Measurements from ENCODE around the gene RNU6-1.
A peak's percentile ranks its signal among the peaks of the same experiment; 100 is the strongest.

RNU6-1 gene

DNA sequence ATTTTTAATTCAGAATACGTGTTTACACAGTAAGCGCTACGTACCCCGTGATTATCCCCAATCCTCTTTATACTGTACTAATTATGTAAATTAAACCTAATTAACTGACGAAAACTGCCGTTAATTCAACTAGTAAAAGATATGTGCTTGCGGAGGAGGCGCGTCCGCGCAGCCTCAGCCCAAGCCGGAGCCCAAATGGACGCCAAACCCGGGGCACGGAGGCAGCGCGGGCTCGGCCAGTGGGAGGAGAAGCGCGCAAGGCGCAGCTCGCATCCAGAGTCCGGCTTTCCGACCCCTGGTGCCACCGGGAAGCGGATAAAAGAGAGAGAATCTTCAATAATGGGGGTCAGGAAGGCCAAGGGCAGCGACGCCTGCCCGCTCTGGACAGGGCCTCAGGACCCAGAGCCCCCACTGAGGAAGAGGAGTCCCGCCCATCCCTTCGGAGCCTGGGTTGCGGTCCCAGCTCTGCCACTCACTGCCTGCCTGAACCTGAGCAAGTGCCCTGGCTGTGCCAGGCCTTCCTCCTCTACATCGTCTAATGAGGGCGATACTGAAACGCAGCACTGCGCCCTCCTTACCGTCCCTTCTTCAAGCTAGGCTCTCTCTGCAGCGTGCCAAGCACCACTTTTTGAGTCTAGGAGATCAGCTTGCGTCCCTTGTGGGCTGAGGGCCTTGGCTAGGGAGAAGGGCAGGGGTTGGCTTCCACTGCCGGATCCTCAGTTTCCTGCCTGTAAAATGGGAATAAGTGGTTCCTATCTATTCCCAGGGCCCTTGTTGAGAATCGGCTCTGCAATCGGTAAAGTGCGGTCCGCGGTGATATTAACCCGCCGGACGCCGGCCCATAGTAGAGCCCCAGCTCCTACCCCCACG is 19.5 kb downstream of the RNU6-1 start:
- DNase-seq: no peak

DNA sequence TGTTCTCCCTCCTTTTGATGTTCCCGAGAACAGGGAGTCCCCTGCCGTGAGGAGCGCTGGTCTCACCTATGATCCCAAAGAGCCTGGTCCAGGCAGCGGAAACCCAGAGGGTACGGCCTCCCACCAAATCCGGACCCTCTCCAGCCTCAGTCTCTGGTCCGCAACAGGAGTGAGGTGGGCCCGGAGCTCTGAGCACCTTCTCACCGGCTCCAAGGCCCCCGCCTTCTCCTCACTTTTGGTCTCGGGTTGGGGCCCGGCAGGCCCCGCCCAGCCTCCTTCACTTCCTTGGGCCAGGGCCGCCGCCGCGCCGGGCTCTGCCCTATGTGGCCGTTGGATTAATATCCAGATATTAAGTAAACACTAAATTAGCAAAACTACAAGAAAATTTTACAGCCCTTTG is 20.2 kb downstream of the RNU6-1 start:
- no peak for DNase-seq

DNA sequence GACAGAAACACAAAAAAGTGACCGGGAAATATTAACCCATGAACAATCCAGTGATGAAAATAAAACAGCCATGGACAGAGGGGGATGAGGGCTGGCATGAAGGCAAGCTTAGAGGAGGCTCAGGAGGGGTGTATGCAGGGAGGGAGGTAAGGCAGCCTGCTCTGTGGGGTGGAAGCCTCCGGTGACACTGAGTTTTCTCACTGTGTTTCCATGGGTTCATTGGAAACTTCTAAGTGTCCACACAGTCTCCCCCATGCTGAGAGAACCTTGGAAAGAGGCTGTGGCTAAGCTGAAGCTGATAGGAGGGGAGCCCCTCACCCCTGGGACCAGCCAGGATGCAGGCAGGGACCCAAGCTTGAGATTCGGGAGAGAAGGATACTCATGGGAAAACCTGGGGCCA is 21.4 kb downstream of the RNU6-1 start:
- no peak for DNase-seq

DNA sequence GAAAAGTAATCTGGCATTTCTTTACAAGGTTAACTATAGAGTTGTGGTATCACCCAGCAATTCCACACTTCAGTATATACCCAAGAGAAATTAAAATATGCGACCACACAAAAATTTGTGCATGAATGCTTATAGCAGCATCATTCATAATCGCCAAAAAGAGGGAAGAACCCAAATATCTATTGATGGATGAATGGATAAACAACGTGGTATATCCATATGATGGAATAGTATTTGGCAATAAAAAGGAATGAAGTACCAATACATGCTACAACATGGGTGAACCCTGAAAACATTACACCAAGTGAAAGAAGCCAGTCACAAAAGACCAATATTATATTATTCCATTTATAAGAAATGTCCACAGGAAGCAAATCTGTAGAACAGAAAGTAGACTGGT is 23.2 kb downstream of the RNU6-1 start:
- no peak for DNase-seq

DNA sequence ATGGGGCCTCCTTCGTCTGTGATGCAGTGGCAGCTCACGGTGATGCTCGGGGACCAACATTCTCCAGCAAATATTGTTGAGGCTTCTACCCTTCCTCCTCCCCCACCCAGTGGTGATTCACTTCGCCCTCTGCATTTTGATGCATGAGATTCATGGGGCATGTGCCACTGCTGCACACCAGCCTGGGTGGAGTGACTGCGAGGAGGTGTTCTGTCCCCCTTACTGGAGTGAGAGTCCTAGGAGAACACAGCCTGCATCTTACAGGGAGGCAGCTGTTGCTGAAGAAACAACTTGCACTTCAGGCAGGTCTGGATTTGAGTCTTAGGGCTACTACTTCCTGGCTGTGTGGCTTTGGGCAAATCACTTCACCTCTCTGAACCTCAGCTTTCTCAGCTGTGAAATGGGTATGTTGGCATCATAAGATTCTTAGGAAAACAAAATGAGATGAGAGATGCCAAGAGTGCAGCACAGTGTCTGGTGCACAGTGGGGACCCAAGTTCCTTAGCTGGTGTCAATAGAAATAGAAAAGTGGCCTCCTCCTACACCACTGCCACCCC is 24.7 kb downstream of the RNU6-1 start:
- DNase-seq: no peak

DNA sequence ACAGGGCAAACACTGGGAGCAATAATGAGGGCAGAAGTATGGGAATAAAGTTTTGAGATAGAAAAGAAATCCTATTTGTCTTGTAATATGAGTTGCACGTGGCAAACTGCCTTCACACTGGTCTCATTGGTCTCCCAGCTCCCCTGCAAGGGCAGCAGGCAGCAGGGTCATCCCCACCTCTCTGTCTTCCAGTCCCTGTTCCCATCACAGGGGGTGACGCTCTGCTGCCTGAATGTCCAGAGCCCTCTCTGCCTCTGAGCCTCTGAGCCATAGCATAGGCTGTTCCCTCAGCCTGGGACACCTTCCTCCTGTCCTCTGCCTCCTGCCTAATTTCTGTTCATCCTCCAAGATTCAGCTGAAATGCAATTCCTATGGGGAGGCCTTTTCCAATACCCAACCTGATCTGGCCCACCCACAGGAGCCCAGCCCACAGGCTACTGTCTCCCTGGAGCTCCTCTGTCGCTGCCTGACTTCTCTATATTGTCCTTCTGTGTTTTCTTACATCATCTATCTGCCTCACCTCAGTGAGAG is 26.7 kb downstream of the RNU6-1 start:
- no peak for DNase-seq

DNA sequence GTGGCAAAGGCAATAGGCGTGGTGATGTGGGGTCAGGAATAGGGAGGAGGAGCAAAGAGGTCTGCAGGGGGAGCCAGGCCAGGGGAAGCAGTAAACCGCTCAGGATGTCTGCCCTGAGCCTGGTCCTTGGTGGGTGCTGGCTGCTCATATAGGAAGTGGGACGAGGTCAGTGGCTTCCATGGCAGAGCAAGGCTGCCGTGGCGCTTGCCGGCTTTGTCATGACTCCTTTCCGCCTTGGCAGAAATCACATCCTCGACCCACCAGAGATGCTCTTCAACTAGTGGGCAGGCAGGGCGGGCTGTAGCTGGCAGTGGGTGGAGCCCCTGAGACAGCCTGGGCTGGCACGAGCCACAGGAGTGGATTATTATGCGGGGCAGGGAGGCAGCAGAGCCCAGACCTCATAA is 27.6 kb downstream of the RNU6-1 start:
- no peak for DNase-seq

DNA sequence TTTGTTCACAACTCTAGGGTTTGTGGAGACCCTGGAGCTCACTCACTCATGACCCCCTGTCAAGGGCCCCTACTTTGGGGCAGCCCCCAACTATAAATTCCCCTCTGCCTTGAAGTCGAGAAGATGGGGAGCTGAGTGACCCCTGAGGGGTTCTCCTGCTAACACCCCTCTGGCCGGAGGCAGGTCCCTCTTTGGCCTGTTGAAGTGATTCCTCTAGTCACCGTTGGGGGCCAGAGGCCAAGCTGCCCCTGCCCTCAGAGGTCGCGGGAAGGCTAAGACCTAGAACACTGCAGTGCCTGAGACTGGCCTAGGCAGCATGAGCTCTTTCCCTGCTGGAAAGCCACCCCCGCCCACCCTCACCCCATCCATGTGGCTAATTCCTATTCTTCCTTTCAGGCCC is 30.0 kb downstream of the RNU6-1 start:
- no peak for DNase-seq

DNA sequence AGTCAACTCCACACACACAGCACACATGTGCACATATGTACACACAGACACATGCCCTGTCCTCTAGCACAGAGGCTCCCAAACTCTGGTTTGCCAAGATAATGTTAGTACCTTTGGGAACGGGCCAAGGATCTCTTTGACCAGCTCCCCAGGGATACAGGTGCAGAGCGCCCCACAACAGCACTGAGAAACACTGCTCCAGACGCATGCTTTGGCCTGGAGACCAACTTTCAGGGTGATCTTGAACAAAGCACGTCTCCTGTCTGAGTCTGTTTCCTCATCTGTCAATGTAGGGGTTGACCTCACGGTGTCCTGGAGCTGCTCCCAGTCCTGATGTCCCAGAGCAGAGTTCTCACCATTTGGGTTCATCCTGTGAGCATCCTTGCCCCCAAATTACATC is 30.4 kb downstream of the RNU6-1 start:
- no peak for DNase-seq

DNA sequence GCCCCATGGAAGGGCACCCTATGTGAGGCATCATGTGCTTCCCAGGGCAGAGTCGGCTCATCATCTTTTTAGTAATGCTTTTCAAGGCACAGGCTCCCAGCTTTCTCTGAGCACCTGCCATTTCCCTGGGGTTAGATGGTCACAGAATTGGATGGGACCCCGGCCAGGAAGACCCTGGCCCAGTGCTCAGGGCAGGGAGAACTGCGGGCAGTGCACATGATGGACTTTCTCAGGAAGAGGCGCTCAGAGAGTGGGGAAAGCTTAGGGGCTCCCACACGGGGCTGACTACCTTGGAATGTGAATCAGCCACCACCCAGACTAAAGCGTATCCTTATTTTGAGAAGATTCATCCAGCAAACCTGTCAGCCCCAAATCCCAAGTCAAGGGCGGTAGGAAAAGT is 31.0 kb downstream of the RNU6-1 start:
- no peak for DNase-seq

DNA sequence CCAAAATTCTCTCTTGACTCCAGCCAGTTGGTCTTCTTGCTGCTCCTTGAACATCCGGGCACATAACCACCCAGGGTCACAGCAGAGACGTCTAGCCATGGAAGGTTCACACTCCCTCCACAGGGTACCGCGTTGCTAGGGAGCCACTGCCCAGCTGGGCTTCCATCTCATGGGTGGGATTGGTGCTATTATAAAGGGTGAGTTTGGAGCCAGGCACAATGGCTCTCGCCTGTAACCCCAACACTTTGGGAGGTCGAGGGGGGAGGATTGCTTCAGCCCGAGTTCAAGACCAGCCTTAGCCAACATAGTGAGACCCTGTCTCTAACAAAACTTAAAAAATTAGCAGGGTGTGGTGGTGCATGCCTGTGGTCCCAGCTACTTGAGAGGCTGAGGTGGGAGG is 32.0 kb downstream of the RNU6-1 start:
- no peak for DNase-seq

DNA sequence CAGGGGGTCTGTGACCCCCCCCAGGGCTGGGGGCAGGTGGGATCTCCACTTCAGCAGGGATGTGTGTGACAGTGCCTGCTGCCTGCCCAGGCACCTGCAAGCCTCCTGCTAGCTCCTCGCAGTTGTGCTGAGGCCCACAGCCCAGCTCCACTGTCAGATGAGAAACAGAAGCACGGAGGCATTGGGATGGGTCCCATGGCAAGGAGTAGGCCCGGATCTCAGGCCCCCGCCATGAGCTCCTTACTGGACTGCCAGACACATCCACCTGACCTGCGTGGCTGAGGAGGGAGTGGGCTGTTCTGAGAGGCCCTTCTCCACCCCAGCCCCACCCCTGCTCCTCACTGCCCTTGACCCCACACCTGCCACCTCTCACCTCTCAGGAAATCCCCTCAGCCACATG is 32.7 kb downstream of the RNU6-1 start:
- DNase-seq: no peak

DNA sequence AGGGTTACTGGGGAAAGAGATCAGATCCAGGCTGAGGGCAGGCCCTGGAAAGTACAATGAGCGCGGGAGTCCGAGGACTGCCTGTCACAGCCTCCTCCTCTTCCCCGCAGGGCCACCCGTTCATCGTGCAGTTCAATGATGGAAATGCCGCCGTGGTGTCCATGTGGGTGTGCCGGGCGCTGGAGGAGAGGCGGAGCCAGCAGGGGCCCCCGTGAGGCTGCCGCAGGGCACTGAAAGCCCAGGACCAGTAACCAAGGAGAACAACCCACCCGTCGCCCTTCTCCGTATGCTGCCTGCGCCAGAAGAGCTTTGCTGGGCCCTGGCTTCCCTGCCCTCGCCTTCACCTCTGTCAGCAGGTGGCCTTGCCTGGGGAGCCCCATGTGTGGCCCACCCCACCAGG is 33.3 kb downstream of the RNU6-1 start:
- no peak for DNase-seq

DNA sequence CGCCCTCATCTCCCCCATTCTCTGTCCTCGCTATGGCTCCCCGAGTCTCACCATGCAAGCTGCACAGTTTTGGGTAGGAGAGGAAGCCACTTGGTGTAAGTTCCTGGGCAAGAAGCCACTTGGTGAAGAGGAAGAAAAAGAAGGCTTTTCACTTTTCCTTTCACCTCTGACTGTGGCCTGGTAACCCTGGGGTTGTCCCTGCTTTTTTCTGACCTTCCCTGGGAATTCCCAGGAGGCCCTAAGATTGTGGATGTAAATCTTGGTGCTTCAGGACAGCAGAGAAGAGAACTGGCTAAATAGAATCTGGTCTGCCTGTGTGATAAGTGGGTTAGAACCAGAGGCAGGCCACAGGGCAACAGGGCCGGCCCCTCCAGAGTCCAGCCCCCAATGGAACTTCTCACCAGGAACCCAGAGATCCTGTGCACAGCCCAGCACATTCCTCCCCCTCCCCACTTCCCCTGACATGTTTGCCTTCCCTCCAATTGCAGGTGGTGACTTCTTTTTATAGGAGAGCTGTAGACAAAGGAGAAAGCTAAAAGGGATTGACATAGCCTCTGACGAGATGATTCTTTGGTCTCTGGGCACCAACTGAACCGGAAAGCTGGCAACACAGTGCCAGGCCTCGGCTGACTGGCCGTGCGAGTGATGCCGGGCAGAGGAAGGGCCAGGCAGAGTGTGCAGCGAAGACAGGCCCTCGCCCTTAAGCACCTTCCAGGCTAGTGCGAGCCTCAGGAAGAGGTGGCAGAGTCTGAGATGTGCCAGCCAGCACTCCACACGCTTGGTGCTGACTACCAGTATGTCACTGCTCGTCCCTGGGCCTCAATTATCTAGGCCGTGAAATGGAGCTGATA is 34.0 kb downstream of the RNU6-1 start:
- peak; percentile 48 for DNase-seq

DNA sequence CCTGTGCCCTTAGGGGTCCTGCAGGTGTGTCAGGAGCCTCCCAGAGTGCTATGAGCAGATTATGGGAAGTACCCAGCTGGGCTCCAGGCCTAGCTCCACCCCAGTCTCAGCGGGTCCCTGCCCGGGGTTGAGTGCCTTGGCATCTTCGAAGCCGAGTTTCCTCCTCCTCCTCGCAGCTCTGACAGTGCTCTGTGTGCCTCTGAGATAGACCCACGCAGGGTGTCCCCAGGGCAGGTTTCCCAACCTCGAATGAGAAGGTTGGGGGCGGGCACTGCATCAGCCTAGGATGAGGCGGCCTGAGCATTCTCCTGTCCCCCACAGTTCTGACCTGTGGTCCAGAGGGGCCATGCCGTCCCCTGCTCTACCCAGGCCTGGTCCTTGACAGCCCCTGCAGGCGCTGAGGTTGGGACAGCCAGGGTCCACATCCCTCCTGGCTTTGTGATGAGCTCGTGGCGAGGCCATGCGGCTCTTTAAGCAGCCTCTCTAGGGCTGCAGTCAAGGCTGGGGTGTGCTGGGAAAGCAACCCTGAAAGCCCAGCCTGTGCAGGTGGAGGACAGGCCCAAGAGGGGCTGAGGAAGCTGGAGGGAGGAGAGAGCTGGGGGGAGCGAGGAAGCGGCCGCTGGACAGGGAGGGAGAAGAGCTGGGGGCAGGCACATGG is 34.7 kb downstream of the RNU6-1 start:
- no peak for DNase-seq

DNA sequence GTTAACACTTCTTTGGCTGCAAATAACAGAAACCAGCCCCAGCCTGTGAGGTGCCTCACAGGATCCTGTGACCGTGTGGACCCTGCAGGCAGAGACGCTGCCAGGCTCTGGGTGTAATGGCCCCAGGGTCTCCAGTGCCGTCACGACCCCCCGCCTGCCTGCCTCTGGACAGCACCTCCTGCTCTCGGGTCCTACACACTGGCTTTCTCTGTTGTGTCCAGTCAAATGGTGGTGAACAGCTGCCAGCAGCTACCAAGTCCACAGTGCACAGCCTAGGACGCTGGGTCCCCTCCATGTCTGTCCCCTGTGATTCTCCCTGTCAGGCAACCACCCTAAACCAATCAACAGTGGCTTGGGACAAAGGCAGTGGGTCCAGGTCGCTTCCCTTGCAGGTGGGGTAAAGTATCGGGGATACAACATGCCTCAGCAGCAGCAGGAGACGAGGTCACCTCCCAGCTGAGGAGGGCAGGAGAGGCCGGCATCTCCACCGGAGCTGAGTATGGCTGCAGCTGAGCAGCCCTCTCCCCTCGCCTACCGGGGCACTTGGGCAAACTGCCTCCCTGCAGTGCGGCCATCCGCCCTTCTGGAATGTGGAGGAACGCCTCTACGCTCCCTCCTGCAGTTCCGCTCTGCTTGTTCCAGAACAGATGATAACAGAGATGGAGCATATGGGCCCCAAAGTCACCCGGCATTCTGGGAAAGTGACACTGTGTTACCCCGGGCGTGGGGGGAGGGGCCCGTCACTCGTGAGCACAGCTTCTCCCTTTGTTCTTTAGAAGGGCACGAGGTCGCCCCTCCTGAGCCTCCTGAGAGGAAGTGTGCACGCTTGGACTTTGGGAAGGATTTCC is 35.6 kb downstream of the RNU6-1 start:
- DNase-seq: no peak

DNA sequence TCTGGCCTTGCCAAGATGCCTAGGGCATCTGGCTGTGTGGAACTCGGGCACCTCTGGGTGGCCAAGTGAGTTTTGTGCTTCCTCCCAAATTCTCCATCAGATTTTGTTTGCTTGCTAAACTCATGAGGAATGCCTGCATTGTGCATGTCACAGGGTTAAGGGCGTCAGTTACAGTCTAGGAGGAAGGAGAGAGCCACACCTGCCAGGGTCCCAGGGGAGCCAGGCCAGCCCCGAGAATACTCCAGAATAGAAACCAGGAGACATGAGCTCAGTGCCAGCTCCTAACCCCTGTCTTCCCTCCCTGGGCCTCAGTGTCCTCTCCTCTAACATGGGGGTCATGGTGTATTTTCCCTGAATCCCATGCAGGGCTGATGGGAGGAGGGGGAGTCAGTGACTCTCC is 36.5 kb downstream of the RNU6-1 start:
- DNase-seq: no peak

DNA sequence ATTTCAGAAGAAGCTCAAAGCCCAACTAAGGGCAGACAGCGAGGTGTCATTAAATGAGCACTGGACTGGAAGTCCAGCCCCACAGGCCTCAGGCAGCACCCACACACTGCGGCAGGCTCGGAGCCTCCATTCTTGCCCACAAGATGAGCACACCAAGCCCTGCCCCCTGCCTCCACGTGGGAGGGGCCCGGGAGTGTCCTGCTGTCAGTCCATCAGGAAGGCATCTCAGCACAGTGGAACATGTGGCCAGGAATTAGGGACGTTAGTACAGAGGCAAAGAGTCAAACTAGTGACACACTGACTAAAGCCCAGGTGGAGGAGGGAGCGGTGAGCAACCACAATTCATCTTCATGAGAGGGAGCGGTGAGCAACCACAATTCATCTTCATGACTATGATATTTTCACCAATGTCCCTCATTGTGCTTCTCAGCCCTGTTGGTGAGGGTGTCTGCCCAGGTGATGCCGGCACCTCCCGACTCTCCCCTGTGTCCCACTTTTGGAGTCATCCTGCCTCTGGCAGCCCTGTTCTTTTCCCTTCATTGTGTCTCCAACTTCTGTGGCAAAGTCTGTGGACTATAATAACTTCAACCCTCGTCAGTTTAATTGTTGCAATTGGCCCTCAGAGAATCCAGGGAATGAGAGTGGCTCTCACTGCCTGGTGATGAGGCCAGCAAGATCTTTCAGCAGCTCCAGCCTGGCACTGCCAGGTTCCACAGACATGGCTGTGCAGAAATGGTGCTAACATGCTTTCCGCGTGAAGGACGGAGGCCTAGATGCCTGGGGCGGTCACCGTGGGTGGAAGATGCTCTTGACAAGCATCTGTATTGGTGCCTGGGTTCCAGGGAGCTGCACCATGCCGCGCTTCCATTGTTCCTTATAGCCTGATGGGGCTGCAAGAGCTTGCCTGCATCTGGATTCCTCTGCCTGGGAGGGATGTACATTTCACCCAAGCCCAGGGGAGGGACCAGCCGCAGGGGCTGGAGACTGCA is 37.6 kb downstream of the RNU6-1 start:
- no peak for DNase-seq

DNA sequence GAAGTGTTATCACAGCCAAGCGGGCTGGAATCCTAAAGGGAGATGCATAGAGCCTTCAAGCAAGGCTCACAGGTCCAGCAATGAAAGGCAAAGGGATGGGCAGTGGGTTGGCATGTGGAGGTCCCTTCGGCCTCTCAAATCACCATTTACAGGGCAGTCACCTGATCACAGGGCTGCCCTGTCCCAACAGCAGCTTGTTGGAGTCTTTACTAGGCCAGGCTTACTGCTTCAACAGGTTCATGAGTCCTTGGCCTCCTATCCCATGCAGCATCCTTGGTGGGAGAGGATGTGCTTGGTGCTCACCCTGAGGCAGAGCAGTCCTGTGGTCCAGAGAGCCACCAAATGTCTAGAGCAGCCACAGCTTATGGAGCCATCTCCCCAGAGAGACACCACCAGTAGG is 38.7 kb downstream of the RNU6-1 start:
- DNase-seq: no peak

DNA sequence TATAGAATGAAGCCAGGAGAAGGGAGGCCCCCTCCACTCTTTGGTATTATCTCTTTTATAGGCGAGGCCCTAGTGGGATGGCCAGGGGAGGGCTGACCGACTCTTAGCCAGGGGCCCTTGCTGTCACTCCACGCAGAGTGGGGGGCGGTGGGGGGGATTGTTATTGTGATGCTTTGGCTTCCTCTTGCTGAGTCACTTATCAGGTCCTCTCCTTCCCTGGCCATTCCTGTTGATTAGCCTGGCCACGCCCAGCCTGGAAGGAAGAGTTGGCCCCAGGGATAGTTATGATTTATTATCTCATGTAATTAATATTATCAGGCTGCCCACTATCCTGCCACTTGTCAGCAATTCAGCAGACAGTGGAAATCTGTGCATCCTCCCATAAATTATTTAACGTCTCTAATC is 40.0 kb downstream of the RNU6-1 start:
- no peak for DNase-seq
